ENCODE data around the gene C3orf20. TPM values are rescaled to one million over a fixed set of nuclear protein-coding genes. Genes with fewer than 3 reads are reported as not detected.
"Not testable (repeated sequence)": the region's sequence is repeated elsewhere in the genome, so short reads cannot be mapped to it uniquely, and the experiment has no call there.

C3orf20 gene
- total and polyA plus RNA-seq, 2 experiments from 2014 or later = not detected

- H3K27me3 ChIP-seq (replicated peaks; ENCODE audit: insufficient read depth) = no peaks in the 10 kb centered on the region
- H4K20me1 ChIP-seq (ENCODE audit: insufficient read depth) = no peaks in the 10 kb centered on the region
- TF ChIP-seq EZH2 (IDR thresholded peaks at IDR 0.05; ENCODE audit: insufficient read depth, poor library complexity, severe bottlenecking) (no peak), EZH2phosphoT487 (IDR thresholded peaks at IDR 0.05; ENCODE audit: insufficient read depth, low read depth) (no peak)
- no peak overlapping the region for H3K4me2 ChIP-seq (ENCODE audit: unreplicated experiment)
- no peak overlapping the region for H3K4me3 ChIP-seq
- 0 out of 2 replicates have a peak, but pooled peaks cover 3% of the 10 kb centered on the region for H3F3A ChIP-seq (ENCODE audit: insufficient read depth)
- DNase-seq = no peak
- peaks cover 10% of the 10 kb centered on the region for H3K36me3 ChIP-seq (ENCODE audit: low read depth)
- no peaks in the 10 kb centered on the region for H3K9me3 ChIP-seq (ENCODE audit: low read depth)
- H3K27ac ChIP-seq = no peak overlapping the region
- H3K79me2 ChIP-seq (ENCODE audit: insufficient read depth) = peaks cover 31% of the 10 kb centered on the region
- 88 to 90% methylated on average over 4 of the region's 4 CpGs for WGBS, 2 experiments (ENCODE audit: low coverage in 1 of 2, low lambda C conversion rate in 2 of 2, missing lambda C conversion rate in 2 of 2)
- H3K9me2 ChIP-seq (ENCODE audit: insufficient read depth) = no peaks in the 10 kb centered on the region
- no peak overlapping the region for H3K9ac ChIP-seq
- in situ Hi-C loops (cut with MboI) = no loop called here
- H3K4me1 ChIP-seq (ENCODE audit: insufficient read depth) = peaks cover 21% of the 10 kb centered on the region
- no peak overlapping the region for H2AFZ ChIP-seq
These were observed 24.7 kb upstream of the C3orf20 start for GRCh38 chr3:14650193-14650592.

GRCh38 chr3:14651440-14652251 is 23.3 kb upstream of the C3orf20 start, which contains the start of gene CCDC174:
TSS of gene CCDC174 (plus strand) at chr3:14651762. CDS start at chr3:14651837, 75 bp downstream.
- Histone ChIP-seq H3K27ac (peak within 1 kb of the TSS; percentile 73), H3K9ac (peak within 1 kb of the TSS; percentile 92), H3K27me3 (replicated peaks; ENCODE audit: insufficient read depth) (no peaks in the 10 kb centered on the region), H3F3A (ENCODE audit: insufficient read depth) (0 out of 2 replicates have a peak, but pooled peaks cover 3% of the 10 kb centered on the region), H3K9me3 (ENCODE audit: low read depth) (no peaks in the 10 kb centered on the region), H4K20me1 (ENCODE audit: insufficient read depth) (no peaks in the 10 kb centered on the region), H3K36me3 (ENCODE audit: low read depth) (peaks cover 24% of the 10 kb centered on the region), H2AFZ (peak within 1 kb of the TSS; percentile 88), H3K79me2 (ENCODE audit: insufficient read depth) (peaks cover 33% of the 10 kb centered on the region), H3K4me1 (ENCODE audit: insufficient read depth) (peaks cover 21% of the 10 kb centered on the region), H3K4me3 (peak within 1 kb of the TSS; percentile 85), H3K4me2 (ENCODE audit: unreplicated experiment) (peak within 1 kb of the TSS; percentile 98), H3K9me2 (ENCODE audit: insufficient read depth) (no peaks in the 10 kb centered on the region)
- TF ChIP-seq EZH2 (IDR thresholded peaks at IDR 0.05; ENCODE audit: insufficient read depth, poor library complexity, severe bottlenecking) (no peak), EZH2phosphoT487 (IDR thresholded peaks at IDR 0.05; ENCODE audit: insufficient read depth, low read depth) (no peak)
- in situ Hi-C loops (cut with MboI) = no loop called here
- WGBS, 2 experiments (ENCODE audit: low coverage in 1 of 2, low lambda C conversion rate in 2 of 2, missing lambda C conversion rate in 2 of 2) = 1% methylated on average over 47 of the region's 47 CpGs
- DNase-seq = peak; percentile 98

GRCh38 chr3:14652360-14652907 is 22.5 kb upstream of the C3orf20 start:
- Histone ChIP-seq H3K36me3 (ENCODE audit: low read depth) (peaks cover 27% of the 10 kb centered on the region), H3K79me2 (ENCODE audit: insufficient read depth) (peaks cover 41% of the 10 kb centered on the region), H3K4me2 (ENCODE audit: unreplicated experiment) (peak overlapping the region; percentile 98), H3K9ac (peak overlapping the region; percentile 92), H3K4me1 (ENCODE audit: insufficient read depth) (peaks cover 21% of the 10 kb centered on the region), H2AFZ (peak overlapping the region; percentile 88), H3K4me3 (peak overlapping the region; percentile 85), H3K27ac (peak overlapping the region; percentile 73)
- H4K20me1 ChIP-seq (ENCODE audit: insufficient read depth); H3K9me2 ChIP-seq (ENCODE audit: insufficient read depth); H3K9me3 ChIP-seq (ENCODE audit: low read depth); H3F3A ChIP-seq (ENCODE audit: insufficient read depth); in situ Hi-C loops (cut with MboI); H3K27me3 ChIP-seq (replicated peaks; ENCODE audit: insufficient read depth): not testable (repeated sequence)
- 38 to 60% methylated on average over 14 to 21 of the region's 21 CpGs for WGBS, 2 experiments (ENCODE audit: low coverage in 1 of 2, low lambda C conversion rate in 2 of 2, missing lambda C conversion rate in 2 of 2)
- peak; percentile 64 for DNase-seq

- no peak overlapping the region for H3K9ac ChIP-seq
- H3K4me2 ChIP-seq (ENCODE audit: unreplicated experiment) = no peak overlapping the region
- in situ Hi-C loops (cut with MboI) = no loop called here
- no peak overlapping the region for H3K4me3 ChIP-seq
- WGBS, 2 experiments (ENCODE audit: low coverage in 1 of 2, low lambda C conversion rate in 2 of 2, missing lambda C conversion rate in 2 of 2) = 94 to 100% methylated on average over 2 of the region's 2 CpGs
- peaks cover 16% of the 10 kb centered on the region for H3K4me1 ChIP-seq (ENCODE audit: insufficient read depth)
- no peaks in the 10 kb centered on the region for H3F3A ChIP-seq (ENCODE audit: insufficient read depth)
- no peak overlapping the region for H2AFZ ChIP-seq
- no peak for DNase-seq
- H4K20me1 ChIP-seq (ENCODE audit: insufficient read depth) = no peaks in the 10 kb centered on the region
- H3K27me3 ChIP-seq (replicated peaks; ENCODE audit: insufficient read depth) = no peaks in the 10 kb centered on the region
- peaks cover 34% of the 10 kb centered on the region for H3K79me2 ChIP-seq (ENCODE audit: insufficient read depth)
- no peaks in the 10 kb centered on the region for H3K9me2 ChIP-seq (ENCODE audit: insufficient read depth)
- no peak overlapping the region for H3K27ac ChIP-seq
- TF ChIP-seq EZH2phosphoT487 (IDR thresholded peaks at IDR 0.05; ENCODE audit: insufficient read depth, low read depth) = no peak
- no peak for TF ChIP-seq EZH2 (IDR thresholded peaks at IDR 0.05; ENCODE audit: insufficient read depth, poor library complexity, severe bottlenecking)
- peaks cover 65% of the 10 kb centered on the region for H3K36me3 ChIP-seq (ENCODE audit: low read depth)
- no peaks in the 10 kb centered on the region for H3K9me3 ChIP-seq (ENCODE audit: low read depth)
These were observed 17.4 kb upstream of the C3orf20 start for GRCh38 chr3:14657579-14657978.

Measured in GM23248 (cell line).